ENCODE results near the gene COL7A1. TPM values are rescaled to one million over a fixed set of nuclear protein-coding genes. Genes with fewer than 3 reads are reported as not detected.
"Not testable (repeated sequence)": the region's sequence is repeated elsewhere in the genome, so short reads cannot be mapped to it uniquely, and the experiment has no call there.

COL7A1 gene
- total RNA-seq, 1 experiment from 2014 or later = 0.26 TPM

DNA sequence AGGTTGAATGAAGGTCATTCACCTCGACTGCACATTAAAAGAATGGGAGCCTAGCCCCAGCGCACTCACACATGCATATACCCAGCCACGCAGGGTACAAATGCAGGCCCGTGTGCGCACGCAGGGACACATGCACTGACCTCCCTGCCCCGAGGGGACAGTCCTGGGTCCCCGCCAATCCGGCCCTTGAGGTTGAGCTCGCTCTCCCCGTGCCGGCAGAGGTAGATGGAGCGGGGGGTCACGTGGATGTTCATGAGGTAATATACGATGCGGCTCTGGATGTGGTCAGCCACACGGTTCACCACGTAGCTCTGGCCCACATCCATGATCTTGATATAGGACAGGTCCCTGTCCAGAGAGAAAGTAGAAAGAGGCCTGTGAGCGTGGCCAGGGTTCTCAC, 59.0 kb downstream of the COL7A1 start:
- no peak for DNase-seq (ENCODE audit: low read depth, low spot score)

DNA sequence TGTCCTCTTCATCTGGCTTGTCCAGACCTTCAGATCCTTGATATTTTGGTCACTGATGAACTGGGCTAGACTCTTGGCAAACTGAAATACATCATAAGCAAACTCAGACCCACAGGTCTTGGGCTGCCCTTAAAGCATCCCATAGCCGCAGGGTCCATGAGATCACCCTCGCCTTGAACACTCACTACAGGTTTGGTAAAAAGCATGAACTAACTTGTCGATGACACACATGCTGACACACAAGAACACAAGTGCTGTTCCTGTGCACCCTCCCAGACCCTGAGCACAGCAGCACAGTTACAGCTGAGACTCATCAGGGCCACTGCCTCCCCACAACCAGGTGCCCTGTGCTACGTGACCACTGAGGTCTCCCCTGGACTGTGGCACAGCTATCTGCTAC, 59.6 kb downstream of the COL7A1 start:
- in situ Hi-C loops (cut with HindIII; ENCODE audit: low pct_unique_long_range_greater_than_20kb, low sequenced_read_pairs) = no loop called here
- no peak for DNase-seq (ENCODE audit: low read depth, low spot score)

More for the DNA sequence above, 59.0 kb downstream of the COL7A1 start:
- in situ Hi-C loops (cut with HindIII; ENCODE audit: low pct_unique_long_range_greater_than_20kb, low sequenced_read_pairs) = no loop called here

DNA sequence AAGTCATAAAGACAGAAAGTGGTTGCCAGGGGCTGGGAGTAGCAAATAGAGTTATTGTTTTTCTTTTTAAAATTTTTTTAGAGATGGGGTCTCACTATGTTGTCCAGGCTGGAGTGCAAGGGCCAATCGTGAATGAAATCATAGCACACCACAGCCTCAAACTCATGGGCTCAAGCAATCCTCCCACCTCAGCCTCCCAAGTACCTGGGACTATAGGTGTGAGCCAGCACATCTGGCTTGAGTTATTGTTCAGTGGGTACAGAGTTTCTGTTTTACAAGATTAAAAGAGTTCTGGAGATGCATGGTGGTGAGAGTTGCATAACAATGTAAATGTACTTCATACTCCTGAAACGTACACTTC, 62.2 kb downstream of the COL7A1 start:
- in situ Hi-C loops (cut with HindIII; ENCODE audit: low pct_unique_long_range_greater_than_20kb, low sequenced_read_pairs) = no loop called here
- DNase-seq (ENCODE audit: low read depth, low spot score) = no peak

DNA sequence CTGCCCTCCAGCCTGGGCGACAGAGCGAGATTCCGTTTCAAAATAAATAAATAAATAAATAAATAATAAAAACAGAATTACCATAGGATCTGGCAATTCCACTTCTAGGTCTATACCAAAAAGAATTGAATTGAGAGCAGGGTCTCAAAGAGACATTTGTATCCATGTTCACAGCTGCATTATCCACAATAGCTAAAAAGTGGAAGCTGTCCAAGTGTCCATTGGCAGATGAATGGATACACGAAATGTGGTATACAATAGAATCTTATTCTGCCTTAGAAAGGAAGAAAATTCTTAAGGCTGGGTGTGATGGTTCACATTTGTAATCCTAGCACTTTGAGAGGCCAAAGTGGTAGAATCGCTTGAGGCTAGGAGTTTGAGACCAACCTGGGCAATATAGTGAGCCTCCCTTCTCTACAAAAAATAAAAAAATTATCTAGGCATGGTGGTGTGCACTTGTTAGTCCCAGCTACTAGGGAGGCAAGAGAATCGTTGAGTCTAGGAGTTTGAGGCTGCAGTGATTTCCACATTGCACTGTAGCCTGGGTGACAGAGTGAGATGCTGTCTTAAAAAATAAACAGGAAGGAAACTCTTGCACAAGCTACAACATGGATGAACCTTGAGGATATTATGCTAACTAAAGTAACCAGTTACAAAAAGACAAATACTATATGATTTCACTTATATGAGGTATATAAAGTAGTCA, 62.7 kb downstream of the COL7A1 start:
- in situ Hi-C loops (cut with HindIII; ENCODE audit: low pct_unique_long_range_greater_than_20kb, low sequenced_read_pairs) = no loop called here
- DNase-seq (ENCODE audit: low read depth, low spot score) = no peak

DNA sequence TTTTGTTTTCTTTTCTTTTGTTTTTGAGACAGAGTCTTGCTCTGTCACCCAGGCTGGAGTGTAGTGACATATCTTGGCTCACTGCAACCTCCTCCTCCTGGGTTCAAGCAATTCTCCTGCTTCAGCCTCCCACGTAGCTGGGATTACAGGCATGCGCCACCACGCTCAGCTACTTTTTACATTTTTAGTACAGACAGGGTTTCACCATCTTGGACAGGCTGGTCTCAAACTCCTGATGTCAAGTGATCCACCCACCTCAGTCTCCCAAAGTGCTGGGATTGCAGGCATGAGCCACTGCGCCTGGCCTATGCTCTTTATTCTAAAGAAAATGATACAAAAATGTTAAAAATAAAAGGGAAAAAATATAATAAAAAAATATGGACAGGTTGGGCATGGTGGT, 64.4 kb downstream of the COL7A1 start:
- in situ Hi-C loops (cut with HindIII; ENCODE audit: low pct_unique_long_range_greater_than_20kb, low sequenced_read_pairs); DNase-seq (ENCODE audit: low read depth, low spot score): not testable (repeated sequence)

DNA sequence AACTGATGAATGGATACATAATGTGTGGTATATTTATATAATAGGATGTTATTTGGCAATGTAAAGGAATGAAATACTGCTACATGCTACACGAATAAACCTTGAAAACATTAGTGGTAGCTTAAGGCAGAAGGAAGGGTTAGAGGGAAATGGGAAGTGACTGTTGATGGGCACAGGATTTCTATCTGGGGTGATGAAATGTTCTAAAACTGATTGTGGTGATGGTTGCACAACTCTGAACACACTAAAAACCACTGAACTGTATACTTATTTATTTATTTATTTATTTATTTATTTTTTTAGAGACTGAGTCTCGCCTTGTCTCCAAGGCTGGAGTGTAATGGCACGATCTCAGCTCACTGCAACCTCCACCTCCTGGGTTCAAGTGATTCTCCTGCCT, 66.4 kb downstream of the COL7A1 start:
- DNase-seq (ENCODE audit: low read depth, low spot score) = no peak
- in situ Hi-C loops (cut with HindIII; ENCODE audit: low pct_unique_long_range_greater_than_20kb, low sequenced_read_pairs) = no loop called here

DNA sequence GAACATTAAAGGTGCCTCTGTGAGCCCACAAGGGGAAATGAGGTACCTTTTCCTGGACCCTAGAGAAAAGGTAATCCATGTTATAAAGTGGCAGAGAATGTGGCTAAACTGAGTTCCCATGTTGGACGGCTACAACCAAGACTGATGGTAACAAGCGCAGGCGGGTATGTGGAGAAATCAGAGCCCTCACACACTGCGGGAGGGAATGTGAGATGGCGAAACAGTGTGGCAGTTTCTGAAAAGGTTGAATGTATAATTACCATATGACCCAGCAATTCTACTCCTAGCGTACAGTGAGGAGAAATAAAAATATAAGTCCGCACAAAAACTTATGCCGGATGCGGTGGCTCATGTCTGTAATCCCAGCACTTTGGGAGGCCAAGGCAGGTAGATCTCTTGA, 67.1 kb downstream of the COL7A1 start:
- no peak for DNase-seq (ENCODE audit: low read depth, low spot score)
- in situ Hi-C loops (cut with HindIII; ENCODE audit: low pct_unique_long_range_greater_than_20kb, low sequenced_read_pairs) = no loop called here

DNA sequence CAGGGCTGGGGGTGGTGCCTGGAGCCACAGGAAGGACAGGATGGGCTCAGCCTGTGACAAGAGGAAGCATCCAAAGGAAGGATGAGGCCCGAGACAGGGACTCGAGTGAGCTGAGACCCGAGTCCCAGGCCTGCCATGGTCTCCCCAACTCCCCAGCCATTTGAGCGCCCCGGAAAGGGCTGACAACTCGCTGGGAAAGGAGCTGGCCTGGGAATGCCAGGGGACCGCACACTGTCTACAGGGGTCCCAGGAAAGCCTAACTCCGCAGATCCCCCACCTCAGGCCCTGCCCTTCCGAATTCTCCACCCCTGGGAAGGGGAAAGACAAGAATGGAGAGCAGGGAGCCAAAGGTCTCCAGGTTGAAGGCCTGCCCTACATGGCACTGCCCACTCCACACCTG, 70.2 kb downstream of the COL7A1 start:
- in situ Hi-C loops (cut with HindIII; ENCODE audit: low pct_unique_long_range_greater_than_20kb, low sequenced_read_pairs) = no loop called here
- no peak for DNase-seq (ENCODE audit: low read depth, low spot score)

DNA sequence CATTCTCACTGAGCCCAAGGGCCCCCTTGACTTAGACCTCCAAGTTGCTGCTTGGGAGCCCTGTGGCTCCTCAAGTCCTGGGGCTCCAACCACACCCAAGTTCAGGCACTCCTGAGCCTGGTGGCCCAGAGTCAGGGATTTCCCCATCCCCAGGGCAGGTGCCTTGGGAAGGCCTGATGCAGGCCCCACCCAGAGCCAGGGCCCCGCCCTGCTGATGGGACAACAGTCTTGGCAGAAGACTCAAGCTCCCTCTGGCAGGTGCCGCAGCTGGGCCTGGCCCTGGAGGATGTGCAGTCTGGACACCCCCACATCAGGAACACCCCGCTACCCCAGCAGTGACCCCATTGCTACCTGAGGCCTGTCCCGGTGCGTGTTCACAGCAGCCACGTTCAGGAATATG, 73.5 kb downstream of the COL7A1 start:
- DNase-seq (ENCODE audit: low read depth, low spot score) = no peak
- in situ Hi-C loops (cut with HindIII; ENCODE audit: low pct_unique_long_range_greater_than_20kb, low sequenced_read_pairs) = no loop called here

DNA sequence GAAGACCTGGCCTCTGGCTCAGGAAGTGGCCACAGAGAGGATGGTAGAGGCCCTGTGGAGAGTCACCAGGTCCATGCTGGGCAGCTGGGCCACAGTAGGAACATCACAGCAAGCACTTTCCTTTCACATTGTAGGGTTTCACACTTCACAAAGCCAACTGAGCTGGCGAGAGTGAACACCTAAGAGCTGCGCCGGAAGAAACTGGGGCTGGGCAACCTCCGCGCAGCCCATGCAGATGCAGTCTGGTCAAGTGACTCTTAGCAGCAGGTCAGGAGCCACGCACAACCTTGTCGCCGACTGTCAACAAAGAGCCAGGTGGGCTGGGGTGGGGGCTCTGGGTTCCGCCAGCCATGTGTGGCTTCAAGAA, 75.9 kb downstream of the COL7A1 start:
- no peak for DNase-seq (ENCODE audit: low read depth, low spot score)
- in situ Hi-C loops (cut with HindIII; ENCODE audit: low pct_unique_long_range_greater_than_20kb, low sequenced_read_pairs) = no loop called here

DNA sequence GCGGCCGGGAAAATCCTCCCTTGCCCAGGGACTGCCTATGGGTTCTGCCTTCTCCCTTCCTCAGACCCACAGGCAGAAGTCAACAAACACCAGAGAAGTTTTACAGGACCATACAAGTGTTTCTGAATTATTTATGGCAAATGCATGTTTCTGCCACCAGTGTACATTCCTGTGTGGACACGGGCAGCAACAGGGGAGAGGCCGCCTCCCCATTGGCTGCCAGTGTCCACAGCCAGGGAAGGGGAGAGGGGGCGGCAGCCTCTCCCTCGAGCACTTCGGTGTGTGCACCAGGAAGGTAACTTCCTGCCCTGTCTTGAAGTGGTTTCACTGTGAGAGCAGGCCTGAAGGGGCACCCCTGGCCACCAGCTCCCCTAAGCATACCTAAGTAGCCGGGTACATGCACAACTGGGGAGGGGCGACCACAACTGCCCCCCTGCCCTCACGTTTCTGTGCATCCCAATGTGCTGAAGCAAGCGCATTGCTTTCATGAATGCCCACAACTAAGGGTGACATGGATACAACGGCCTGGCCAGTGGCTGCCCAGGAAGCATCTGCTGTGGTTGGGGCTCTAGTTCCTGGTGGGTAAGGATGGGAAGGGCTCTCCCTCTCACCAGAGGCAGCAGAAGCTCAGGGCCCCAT, 76.4 kb downstream of the COL7A1 start:
- in situ Hi-C loops (cut with HindIII; ENCODE audit: low pct_unique_long_range_greater_than_20kb, low sequenced_read_pairs) = no loop called here

DNA sequence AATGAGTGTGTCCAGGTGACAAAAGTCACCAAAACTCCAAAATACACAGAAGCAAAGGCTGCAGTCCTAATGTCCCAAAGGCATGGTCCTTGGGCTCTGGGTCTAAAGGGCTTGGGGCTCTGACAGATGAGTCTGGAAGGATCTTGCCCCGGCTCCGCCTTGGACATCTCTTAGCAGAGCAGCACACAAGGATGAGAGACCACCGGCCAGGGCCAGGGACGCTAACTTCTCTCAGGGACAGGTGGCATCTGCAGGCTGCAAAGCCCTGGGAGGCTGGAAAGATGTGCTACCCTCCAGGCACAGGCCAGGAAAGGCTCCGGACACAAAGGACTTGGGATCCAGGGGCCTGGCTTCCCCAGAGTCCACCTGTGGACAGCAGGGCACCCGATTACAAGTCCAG, 77.1 kb downstream of the COL7A1 start:
- in situ Hi-C loops (cut with HindIII; ENCODE audit: low pct_unique_long_range_greater_than_20kb, low sequenced_read_pairs) = no loop called here
- DNase-seq (ENCODE audit: low read depth, low spot score) = no peak

More for the DNA sequence above, 76.4 kb downstream of the COL7A1 start:
- DNase-seq (ENCODE audit: low read depth, low spot score) = no peak

DNA sequence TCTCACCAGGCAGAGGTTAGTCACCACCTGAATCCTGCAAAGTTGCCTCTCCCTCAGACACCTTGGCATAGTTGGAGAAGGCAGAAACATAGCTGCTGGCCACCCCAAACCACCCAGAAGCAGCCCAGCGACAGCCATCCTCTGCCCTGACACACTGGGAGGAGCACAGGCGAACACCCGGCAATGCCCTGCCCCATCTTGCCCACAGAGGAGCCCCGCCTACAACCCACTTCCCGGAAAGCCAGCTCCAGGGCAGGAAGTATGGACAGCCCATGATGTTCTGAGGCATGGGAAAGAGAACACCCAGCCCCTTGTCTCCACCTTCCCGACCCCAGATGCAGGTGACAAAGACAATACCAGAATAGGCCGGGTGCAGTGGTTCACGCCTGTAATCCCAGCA, 78.6 kb downstream of the COL7A1 start:
- in situ Hi-C loops (cut with HindIII; ENCODE audit: low pct_unique_long_range_greater_than_20kb, low sequenced_read_pairs) = no loop called here
- no peak for DNase-seq (ENCODE audit: low read depth, low spot score)

DNA sequence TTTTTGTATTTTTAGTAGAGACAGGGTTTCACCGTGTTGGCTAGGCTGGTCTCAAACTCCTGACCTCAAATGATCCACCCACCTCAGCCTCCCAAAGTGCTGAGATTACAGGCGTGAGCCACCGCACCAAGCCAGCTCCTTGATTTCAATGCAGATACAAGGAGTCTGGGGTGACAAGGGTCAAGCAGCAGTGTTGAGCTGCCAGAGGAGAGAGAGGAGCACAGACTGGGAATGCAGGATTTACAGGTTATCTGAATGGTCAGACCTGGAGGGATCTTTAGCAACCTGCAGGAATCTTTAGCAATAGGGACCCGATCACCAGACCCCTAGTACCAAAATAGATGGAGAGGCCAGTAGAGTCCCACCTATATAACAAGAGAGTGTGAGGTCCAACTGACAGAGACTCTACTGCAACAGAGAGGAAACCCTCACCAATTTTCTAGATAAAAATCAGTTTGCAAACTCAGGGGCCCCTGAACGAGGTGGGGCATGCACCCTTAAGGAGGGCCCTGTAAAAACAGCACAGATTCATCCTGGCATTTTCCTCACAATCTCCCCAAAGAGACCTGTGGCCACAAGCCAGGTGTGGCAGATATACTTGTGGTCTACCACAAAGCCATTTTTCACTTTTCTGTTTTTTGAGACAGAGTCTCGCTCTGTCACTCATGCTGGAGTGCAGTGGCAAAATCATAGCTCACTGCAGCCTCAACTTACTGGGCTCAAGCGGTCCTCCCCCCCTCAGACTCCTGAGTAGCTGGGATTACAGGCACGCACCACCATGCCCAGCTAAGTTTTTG, 80.5 kb downstream of the COL7A1 start:
- in situ Hi-C loops (cut with HindIII; ENCODE audit: low pct_unique_long_range_greater_than_20kb, low sequenced_read_pairs) = no loop called here
- DNase-seq (ENCODE audit: low read depth, low spot score) = no peak

Small RNAs within 50 kb of the gene (small RNA-seq; reads per million reads assigned to genes)
- gene MIR6823 = 0 reads per million in 2 experiments

Other genes starting within 250 kb of the COL7A1 start
- not detected in 2 replicates for gene FBXW12, start 223.1 kb downstream of the COL7A1 start, total RNA-seq (2014; rRNA removed; shearing (Covaris generic))
- 4.9 and 7.4 TPM in 2 replicates for gene PLXNB1, start 165.2 kb downstream of the COL7A1 start, total RNA-seq (2014; rRNA removed; shearing (Covaris generic))
- 41.6 and 43.8 TPM in 2 replicates for gene CCDC51, start 155.2 kb downstream of the COL7A1 start, total RNA-seq (2014; rRNA removed; shearing (Covaris generic))
- 412 and 439 TPM in 2 replicates for gene TMA7, start 155.1 kb downstream of the COL7A1 start, total RNA-seq (2014; rRNA removed; shearing (Covaris generic))
- gene ATRIP, start 148.6 kb downstream of the COL7A1 start, total RNA-seq (2014; rRNA removed; shearing (Covaris generic)) = 5.5 and 7.7 TPM in 2 replicates
- 120 and 131 TPM in 2 replicates for gene SHISA5, start 91.2 kb downstream of the COL7A1 start, total RNA-seq (2014; rRNA removed; shearing (Covaris generic))
- gene PFKFB4, start 38.5 kb downstream of the COL7A1 start, total RNA-seq (2014; rRNA removed; shearing (Covaris generic)) = 39.3 and 44.7 TPM in 2 replicates
- gene UCN2, start 31.5 kb downstream of the COL7A1 start, total RNA-seq (2014; rRNA removed; shearing (Covaris generic)) = 14.9 and 18.8 TPM in 2 replicates
- gene UQCRC1, start 14.3 kb upstream of the COL7A1 start, total RNA-seq (2014; rRNA removed; shearing (Covaris generic)) = 288 and 322 TPM in 2 replicates
- not detected in 2 replicates for gene TMEM89, start 26.4 kb upstream of the COL7A1 start, total RNA-seq (2014; rRNA removed; shearing (Covaris generic))
- gene SLC26A6, start 40.1 kb upstream of the COL7A1 start, total RNA-seq (2014; rRNA removed; shearing (Covaris generic)) = 26.3 and 27.1 TPM in 2 replicates
- gene CELSR3, start 67.6 kb upstream of the COL7A1 start, total RNA-seq (2014; rRNA removed; shearing (Covaris generic)) = 3.2 and 3.6 TPM in 2 replicates
- gene NCKIPSD, start 90.6 kb upstream of the COL7A1 start, total RNA-seq (2014; rRNA removed; shearing (Covaris generic)) = 15.9 and 16.6 TPM in 2 replicates
- 53.7 and 55.7 TPM in 2 replicates for gene IP6K2, start 121.9 kb upstream of the COL7A1 start, total RNA-seq (2014; rRNA removed; shearing (Covaris generic))

All from SK-MEL-5 (cell line).